Uterus (tissue), 4 donors: Measurements from ENCODE around the gene TMEM123. TPM values are rescaled to one million over a fixed set of nuclear protein-coding genes. Genes with fewer than 3 reads are reported as not detected.
A peak's percentile ranks its signal among the peaks of the same experiment; 100 is the strongest.
"Not testable (repeated sequence)": the region's sequence is repeated elsewhere in the genome, so short reads cannot be mapped to it uniquely, and the experiment has no call there.

Experiments used
- DNase-seq, 2 donors: peaks; one replicate each; pipeline ENCODE4 v3.0.0-alpha.2; 2019 to 2020
- H3K27ac ChIP-seq, 2 donors: fragments of 200-600 bp; sonication (generic); 1 replicate in 1 of 2; 2 replicates in 1 of 2; pipeline ENCODE4 v1.5.1; 2016 to 2018
- H3K27me3 ChIP-seq, 2 donors: fragments of 200-600 bp; sonication (generic); one replicate each; pipeline ENCODE4 v1.5.1; 2018 to 2019; ENCODE audit warnings: control low read depth in 1 of 2
- H3K36me3 ChIP-seq, 2 donors: fragments of 200-600 bp; sonication (generic); one replicate each; pipeline ENCODE4 v1.5.1; 2019; ENCODE audit warnings: control low read depth in 1 of 2
- H3K4me1 ChIP-seq, 2 donors: fragments of 200-600 bp; sonication (generic); one replicate each; pipeline ENCODE4 v1.5.1; 2018 to 2019; ENCODE audit warnings: control low read depth in 1 of 2
- H3K4me3 ChIP-seq, 2 donors: fragments of 200-600 bp; sonication (generic); 1 replicate in 1 of 2; 2 replicates in 1 of 2; pipeline ENCODE4 v1.5.1; 2018 to 2019; ENCODE audit warnings: mild to moderate bottlenecking in 1 of 2
- H3K9me3 ChIP-seq, 2 donors: fragments of 200-600 bp; sonication (generic); one replicate each; pipeline ENCODE4 v1.5.1; 2019; ENCODE audit warnings: control low read depth in 1 of 2
- CTCF ChIP-seq, 4 experiments: fragments of 200-600 bp in 2 of 4; fragments of 450-650 bp in 2 of 4; sonication (generic) in 2 of 4; IDR thresholded peaks; one replicate each; pipeline ENCODE4 v1.5.1; 2016 to 2019; ENCODE audit warnings: antibody characterized with exemption in 4 of 4, mild to moderate bottlenecking in 2 of 4, moderate library complexity in 1 of 4
- POLR2A ChIP-seq, 2 donors: fragments of 450-650 bp; IDR thresholded peaks; one replicate each; pipeline ENCODE4 v1.6.1; 2016; ENCODE audit warnings: antibody characterized with exemption in 2 of 2, mild to moderate bottlenecking in 1 of 2, moderate library complexity in 1 of 2
- intact Hi-C: fragments of 100-400 bp; cut with DNase I; formaldehyde crosslinking; loops from one replicate; pipeline ENCODE4 v1.15.1; 2023; ENCODE audit warnings: low total_unique reads
- total RNA-seq, 4 donors: library from RNA; depleted of rRNA in 3 of 4; stranded (reverse); fragments of >200 nt in 3 of 4; gene quantifications; one replicate each; pipeline versions ENCODE4 v1.1.0 to v1.2.4, GENCODE V29; 2014 to 2023
- donor health status: DM: yes; HTN: yes; CAD: no.

TMEM123 gene
- total RNA-seq, 4 donors from 2014 or later = 187 to 522 (median 260) TPM

- Histone ChIP-seq H3K36me3 (no peaks in the 10 kb centered on the region), H3K27me3 (no peaks in the 10 kb centered on the region), H3K4me3 (no peak overlapping the region), H3K9me3 (no peaks in the 10 kb centered on the region), H3K27ac (peak overlapping the region; percentile 52 to 96), H3K4me1 (no peaks in the 10 kb centered on the region)
- TF ChIP-seq CTCF (IDR thresholded peaks at IDR 0.05) = no peak
- TF ChIP-seq POLR2A (IDR thresholded peaks at IDR 0.05) = no peak
- intact Hi-C loops = no loop called here
- DNase-seq = no peak
These were observed 4.4 kb downstream of the TMEM123 start for GRCh38 chr11:102447941-102448868.

- no peak for DNase-seq
- peak overlapping the region in 1 of 2 donors; percentile 96 for H3K27ac ChIP-seq
These were observed 5.4 kb downstream of the TMEM123 start for GRCh38 chr11:102447193-102447592.

GRCh38 chr11:102446606-102447005 is 6.0 kb downstream of the TMEM123 start:
- H3K4me3 ChIP-seq = no peak overlapping the region
- no peak for TF ChIP-seq POLR2A (IDR thresholded peaks at IDR 0.05)
- no peak for TF ChIP-seq CTCF (IDR thresholded peaks at IDR 0.05)

More at GRCh38 chr11:102447193-102447592, 5.4 kb downstream of the TMEM123 start:
- H3K27me3 ChIP-seq = no peaks in the 10 kb centered on the region
- no peaks in the 10 kb centered on the region for H3K4me1 ChIP-seq
- TF ChIP-seq CTCF (IDR thresholded peaks at IDR 0.05) (no peak), POLR2A (IDR thresholded peaks at IDR 0.05) (no peak)
- no peaks in the 10 kb centered on the region for H3K9me3 ChIP-seq
- intact Hi-C loops = no loop called here
- H3K36me3 ChIP-seq = no peaks in the 10 kb centered on the region
- H3K4me3 ChIP-seq = no peak overlapping the region

GRCh38 chr11:102444693-102445092 is 7.9 kb downstream of the TMEM123 start:
- H3K4me3 ChIP-seq, intact Hi-C loops, H3K27me3 ChIP-seq: not testable (repeated sequence)

More at GRCh38 chr11:102446606-102447005, 6.0 kb downstream of the TMEM123 start:
- Histone ChIP-seq H3K4me1 (no peaks in the 10 kb centered on the region), H3K36me3 (no peaks in the 10 kb centered on the region), H3K27ac (no peak overlapping the region), H3K9me3 (no peaks in the 10 kb centered on the region), H3K27me3 (no peaks in the 10 kb centered on the region)
- intact Hi-C loops = no loop called here
- DNase-seq = no peak

GRCh38 chr11:102444142-102444541 is 8.4 kb downstream of the TMEM123 start:
- H3K27ac ChIP-seq, H3K4me3 ChIP-seq, intact Hi-C loops, H3K36me3 ChIP-seq, H3K9me3 ChIP-seq, H3K27me3 ChIP-seq, H3K4me1 ChIP-seq, DNase-seq: not testable (repeated sequence)

More at GRCh38 chr11:102444693-102445092, 7.9 kb downstream of the TMEM123 start:
- not testable (repeated sequence) for H3K36me3 ChIP-seq, H3K27ac ChIP-seq, H3K9me3 ChIP-seq, H3K4me1 ChIP-seq, DNase-seq

- DNase-seq, H3K27ac ChIP-seq, H3K36me3 ChIP-seq, H3K4me1 ChIP-seq, intact Hi-C loops, H3K27me3 ChIP-seq, H3K9me3 ChIP-seq, H3K4me3 ChIP-seq: not testable (repeated sequence)
These were observed 13.6 kb downstream of the TMEM123 start for GRCh38 chr11:102439063-102439363.
